A549 treated with CpdA at 1 μM for 4 hours (cell line): ENCODE results near the gene RIOX2. TPM values are rescaled to one million over a fixed set of nuclear protein-coding genes. Genes with fewer than 3 reads are reported as not detected.

ENCODE experiments used
- total RNA-seq: library from RNA; stranded (reverse); fragments of 200-300 nt; extraction: Qiagen RNA extraction; gene quantifications from 5 replicates; pipeline ENCODE4 v1.2.3, GENCODE V29; 2022; ENCODE audit warnings: low read depth

Gene RIOX2
- total RNA-seq = 31.2 to 32.6 TPM (median 32.2 TPM) in 5 replicates

GRCh38 chr3:97971679-97972567 lies at the start of gene RIOX2:
TSS of gene RIOX2 (minus strand) at chr3:97972431. CDS start at chr3:97967593, 4,838 bp downstream.

Other genes with a start within 250 kb of the RIOX2 start
- 5.6 to 6.5 TPM (median 5.9 TPM) in 5 replicates for gene ARL6, start 207.7 kb downstream of the RIOX2 start, total RNA-seq
- 6.4 to 12.2 TPM (median 6.9 TPM) in 5 replicates for gene CRYBG3, start 150.4 kb downstream of the RIOX2 start, total RNA-seq
- gene GABRR3, start 62.9 kb upstream of the RIOX2 start, total RNA-seq = not detected in 5 replicates
- gene OR5AC2, start 114.7 kb upstream of the RIOX2 start, total RNA-seq = not detected in 5 replicates
- gene OR5H1, start 158.3 kb upstream of the RIOX2 start, total RNA-seq = not detected in 5 replicates
- gene OR5H14, start 175.0 kb upstream of the RIOX2 start, total RNA-seq = not detected in 5 replicates
- not detected in 5 replicates for gene OR5H15, start 194.3 kb upstream of the RIOX2 start, total RNA-seq